OCI-LY7 (cell line): ENCODE measurements around the gene FAM241B. TPM values are rescaled to one million over a fixed set of nuclear protein-coding genes. Genes with fewer than 3 reads are reported as not detected.

Experiments
- BruUV-seq: library from RNA; stranded (reverse); fragments of 400-500 nt; replicated peaks from 2 replicates; lab custom pipeline; 2021; lab: Mats Ljungman, UMichigan
- CTCF ChIA-PET: fragments of 300-600 bp; sonication (Branson Sonifier 250); formaldehyde crosslinking; loops from one replicate; lab custom pipeline; 2022; ENCODE audit warnings: antibody characterized with exemption; ENCODE audit not compliant: unreplicated experiment; lab: Charles Lee
- POLR2A ChIA-PET: fragments of 300-600 bp; sonication (Branson Sonifier 250); formaldehyde crosslinking; loops from one replicate; lab custom pipeline; 2022; ENCODE audit warnings: antibody characterized with exemption; lab: Charles Lee
- DNase-seq: peaks from one replicate; pipeline ENCODE4 v3.0.0-alpha.2; 2015; ENCODE audit warnings: low spot score
- H2AFZ ChIP-seq: fragments of 200-600 bp; sonication (generic), shearing (Covaris generic); 2 replicates; pipeline ENCODE4 v1.6.1; 2014; ENCODE audit warnings: mild to moderate bottlenecking, antibody characterized with exemption, low read length, moderate library complexity
- H3K27ac ChIP-seq: fragments of 200-600 bp; sonication (generic); 2 replicates; pipeline ENCODE4 v1.5.1; 2014; ENCODE audit warnings: mixed run types, low read depth, mild to moderate bottlenecking, moderate library complexity, low read length, inconsistent platforms; ENCODE audit not compliant: poor library complexity, severe bottlenecking
- H3K36me3 ChIP-seq: fragments of 200-600 bp; sonication (generic); 2 replicates; pipeline ENCODE4 v1.6.1; 2014; ENCODE audit warnings: mild to moderate bottlenecking, antibody characterized with exemption, low read length, moderate library complexity, mixed read lengths; ENCODE audit not compliant: insufficient read depth
- H3K4me1 ChIP-seq: fragments of 200-600 bp; sonication (generic); 2 replicates; pipeline ENCODE4 v1.5.1; 2014; ENCODE audit warnings: mild to moderate bottlenecking, low read length; ENCODE audit not compliant: insufficient read depth, poor library complexity, severe bottlenecking
- H3K4me2 ChIP-seq: fragments of 200-600 bp; sonication (generic); 2 replicates; pipeline ENCODE4 v1.6.1; 2014; ENCODE audit warnings: mild to moderate bottlenecking, low read length
- H3K4me3 ChIP-seq: fragments of 200-600 bp; sonication (generic); 2 replicates; pipeline ENCODE4 v1.5.1; 2014; ENCODE audit warnings: mild to moderate bottlenecking, low read depth, low read length; ENCODE audit not compliant: poor library complexity, severe bottlenecking
- H3K79me2 ChIP-seq: fragments of 200-600 bp; sonication (generic); 2 replicates; pipeline ENCODE4 v1.6.1; 2016; ENCODE audit warnings: low read depth, mild to moderate bottlenecking, low read length, moderate library complexity, mixed read lengths; ENCODE audit not compliant: insufficient read depth
- H3K9me2 ChIP-seq: fragments of 200-600 bp; sonication (generic); 2 replicates; pipeline ENCODE4 v1.6.1; 2016; ENCODE audit warnings: mild to moderate bottlenecking, low read length, mixed read lengths; ENCODE audit not compliant: insufficient read depth
- H3K9me3 ChIP-seq: fragments of 200-600 bp; sonication (generic); 2 replicates; pipeline ENCODE4 v1.6.1; 2014; ENCODE audit warnings: mild to moderate bottlenecking, mixed run types, low read length, mixed read lengths
- H4K20me1 ChIP-seq: fragments of 200-600 bp; sonication (generic); 2 replicates; pipeline ENCODE4 v1.6.1; 2014; ENCODE audit warnings: mild to moderate bottlenecking, antibody characterized with exemption, low read length, moderate library complexity, mixed read lengths; ENCODE audit not compliant: insufficient read depth
- EZH2phosphoT487 ChIP-seq: fragments of 200-600 bp; sonication (generic); IDR thresholded peaks from 2 replicates; pipeline ENCODE4 v1.6.1; 2018; ENCODE audit warnings: low read depth, borderline replicate concordance, mild to moderate bottlenecking, mixed run types, antibody characterized with exemption, low read length, moderate library complexity, mixed read lengths
- intact Hi-C: fragments of 100-400 bp; cut with micrococcal nuclease; formaldehyde crosslinking; loops from one replicate; pipeline ENCODE4 v1.10.0; 2022; ENCODE audit not compliant: unreplicated experiment
- total RNA-seq, 2 experiments: library from RNA; depleted of rRNA in 1 of 2; stranded (reverse); fragments of >200 nt in 1 of 2; shearing (Covaris generic) in 1 of 2; gene quantifications; 2 replicates each; pipeline ENCODE4 v1.2.3, GENCODE V29; 2014 to 2022
- TF ChIP-seq, protein P1 (sequence below): fragments of 200-600 bp; sonication (generic); conservative IDR thresholded peaks from 2 replicates; pipeline ENCODE4 v1.5.1; 2014; ENCODE audit warnings: mild to moderate bottlenecking, antibody characterized with exemption, low read length, moderate library complexity, mixed read lengths

FAM241B gene
- total RNA-seq, 2 experiments from 2014 or later = not detected

DNA sequence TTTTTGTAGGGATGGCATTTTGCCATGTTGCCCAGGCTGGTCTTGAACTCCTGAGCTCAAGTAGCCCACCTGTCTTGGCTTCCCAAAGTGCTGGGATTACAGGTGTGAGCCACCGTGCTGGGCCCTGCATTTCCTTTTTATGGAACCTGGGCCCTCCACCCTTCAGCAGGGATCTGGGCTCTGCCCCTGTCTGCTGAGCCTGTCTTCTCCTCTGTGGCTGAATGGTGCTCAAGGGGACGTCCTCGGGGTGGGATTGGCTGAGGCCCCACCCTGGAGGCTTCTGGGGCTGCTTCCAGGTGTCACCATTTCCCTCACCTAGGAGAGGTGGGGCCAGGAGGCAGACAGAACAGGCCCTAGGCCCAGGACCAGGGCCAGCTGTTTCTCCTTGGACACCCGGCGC is 18.4 kb downstream of the FAM241B start:
- H4K20me1 ChIP-seq = no peaks in the 10 kb centered on the region
- intact Hi-C loops = loop anchor here (10.0 kb wide), 1 partner anchor 306 kb away; no protein-coding TSS in a partner anchor
- POLR2A ChIA-PET = no interaction called here
- no peak overlapping the region for H3K4me2 ChIP-seq
- no peak overlapping the region for H3K4me3 ChIP-seq
- H3K79me2 ChIP-seq = no peaks in the 10 kb centered on the region
- BruUV-seq = no TSS peak
- no peak overlapping the region for H3K27ac ChIP-seq
- DNase-seq = no peak
- no peaks in the 10 kb centered on the region for H3K9me2 ChIP-seq
- H3K4me1 ChIP-seq = no peaks in the 10 kb centered on the region
- no peaks in the 10 kb centered on the region for H3K36me3 ChIP-seq
- TF ChIP-seq, protein P1, sequence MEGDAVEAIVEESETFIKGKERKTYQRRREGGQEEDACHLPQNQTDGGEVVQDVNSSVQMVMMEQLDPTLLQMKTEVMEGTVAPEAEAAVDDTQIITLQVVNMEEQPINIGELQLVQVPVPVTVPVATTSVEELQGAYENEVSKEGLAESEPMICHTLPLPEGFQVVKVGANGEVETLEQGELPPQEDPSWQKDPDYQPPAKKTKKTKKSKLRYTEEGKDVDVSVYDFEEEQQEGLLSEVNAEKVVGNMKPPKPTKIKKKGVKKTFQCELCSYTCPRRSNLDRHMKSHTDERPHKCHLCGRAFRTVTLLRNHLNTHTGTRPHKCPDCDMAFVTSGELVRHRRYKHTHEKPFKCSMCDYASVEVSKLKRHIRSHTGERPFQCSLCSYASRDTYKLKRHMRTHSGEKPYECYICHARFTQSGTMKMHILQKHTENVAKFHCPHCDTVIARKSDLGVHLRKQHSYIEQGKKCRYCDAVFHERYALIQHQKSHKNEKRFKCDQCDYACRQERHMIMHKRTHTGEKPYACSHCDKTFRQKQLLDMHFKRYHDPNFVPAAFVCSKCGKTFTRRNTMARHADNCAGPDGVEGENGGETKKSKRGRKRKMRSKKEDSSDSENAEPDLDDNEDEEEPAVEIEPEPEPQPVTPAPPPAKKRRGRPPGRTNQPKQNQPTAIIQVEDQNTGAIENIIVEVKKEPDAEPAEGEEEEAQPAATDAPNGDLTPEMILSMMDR = no peak
- no peak for TF ChIP-seq EZH2phosphoT487
- H2AFZ ChIP-seq = no peak overlapping the region
- H3K9me3 ChIP-seq = no peaks in the 10 kb centered on the region
- CTCF ChIA-PET = interaction anchor here (1.3 kb wide), 1 partner anchor 17 kb away, joined by 5 read pairs; no protein-coding TSS in a partner anchor

DNA sequence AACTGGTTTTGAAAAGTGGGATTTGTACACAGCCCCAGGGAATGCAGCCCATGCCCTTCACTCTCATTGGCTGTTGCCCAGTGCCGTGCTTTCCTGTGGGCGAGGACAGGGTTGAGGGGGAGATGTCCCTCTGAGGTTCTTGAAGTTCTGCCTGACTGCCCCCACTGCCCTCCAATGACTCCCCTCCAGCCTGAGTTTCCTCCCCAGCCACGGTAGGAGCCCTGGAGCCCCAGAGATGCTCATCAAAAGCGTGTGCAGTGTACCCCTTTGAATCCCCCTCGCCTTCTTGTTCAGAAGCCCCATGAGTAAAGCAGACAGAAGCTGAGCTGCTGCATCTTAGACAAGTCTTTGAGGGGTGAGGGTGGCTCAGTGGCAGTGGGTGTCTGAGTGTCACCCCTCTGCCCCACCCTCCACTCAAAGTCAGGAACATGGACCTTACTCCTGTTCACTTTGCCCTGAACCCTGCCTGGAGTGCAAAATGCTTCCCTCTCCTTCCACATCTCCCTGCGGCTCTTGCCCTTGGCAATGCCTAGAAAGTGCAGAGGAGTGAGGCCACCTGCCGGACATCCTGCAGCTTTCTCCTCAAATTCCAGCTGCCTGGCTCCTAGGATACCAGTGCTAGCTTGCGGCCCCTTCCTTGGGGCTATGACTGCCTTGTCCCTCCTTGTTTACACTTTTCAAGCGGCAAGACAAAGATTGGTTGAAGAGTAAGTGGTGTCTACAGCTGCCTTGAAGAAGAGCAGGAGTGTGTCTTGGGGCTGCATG is 19.9 kb downstream of the FAM241B start:
- no peaks in the 10 kb centered on the region for H3K9me2 ChIP-seq
- POLR2A ChIA-PET = interaction anchor here (0.6 kb wide), 1 partner anchor 778 kb away, joined by 4 read pairs; no protein-coding TSS in a partner anchor
- no peaks in the 10 kb centered on the region for H3K9me3 ChIP-seq
- no peak overlapping the region for H3K4me3 ChIP-seq
- TF ChIP-seq EZH2phosphoT487 = no peak
- TF ChIP-seq, protein P1 = no peak
- H3K79me2 ChIP-seq = no peaks in the 10 kb centered on the region
- no peak overlapping the region for H2AFZ ChIP-seq
- H3K4me2 ChIP-seq = no peak overlapping the region
- H3K36me3 ChIP-seq = no peaks in the 10 kb centered on the region
- no peaks in the 10 kb centered on the region for H3K4me1 ChIP-seq
- H3K27ac ChIP-seq = no peak overlapping the region
- BruUV-seq = no TSS peak
- H4K20me1 ChIP-seq = no peaks in the 10 kb centered on the region
- CTCF ChIA-PET = no interaction called here
- intact Hi-C loops = loop anchor here (10.0 kb wide), 1 partner anchor 305 kb away; no protein-coding TSS in a partner anchor
- no peak for DNase-seq
